Sigmoid colon (tissue), 4 donors: Measurements from ENCODE around the gene POLR3K.

ENCODE experiments used
- POLR2A ChIP-seq, 2 donors: fragments of 450-650 bp; IDR thresholded peaks; one replicate each; pipeline ENCODE4 v1.6.1; 2016; ENCODE audit warnings: antibody characterized with exemption in 2 of 2, mild to moderate bottlenecking in 2 of 2, moderate library complexity in 2 of 2
- POLR2AphosphoS5 ChIP-seq, 4 donors: sonication (generic); formaldehyde crosslinking; IDR thresholded peaks; one replicate each; pipeline ENCODE4 v1.6.1; 2017; ENCODE audit warnings: antibody characterized with exemption in 4 of 4
- TF ChIP-seq, protein P1 (sequence below), 4 experiments: fragments of 450-650 bp in 3 of 4; fragments of 200-600 bp in 1 of 4; IDR thresholded peaks; one replicate each; pipeline ENCODE4 v1.5.1; 2016 to 2019; ENCODE audit warnings: antibody characterized with exemption in 4 of 4, mild to moderate bottlenecking in 3 of 4, moderate library complexity in 2 of 4

- TF ChIP-seq, protein P1, sequence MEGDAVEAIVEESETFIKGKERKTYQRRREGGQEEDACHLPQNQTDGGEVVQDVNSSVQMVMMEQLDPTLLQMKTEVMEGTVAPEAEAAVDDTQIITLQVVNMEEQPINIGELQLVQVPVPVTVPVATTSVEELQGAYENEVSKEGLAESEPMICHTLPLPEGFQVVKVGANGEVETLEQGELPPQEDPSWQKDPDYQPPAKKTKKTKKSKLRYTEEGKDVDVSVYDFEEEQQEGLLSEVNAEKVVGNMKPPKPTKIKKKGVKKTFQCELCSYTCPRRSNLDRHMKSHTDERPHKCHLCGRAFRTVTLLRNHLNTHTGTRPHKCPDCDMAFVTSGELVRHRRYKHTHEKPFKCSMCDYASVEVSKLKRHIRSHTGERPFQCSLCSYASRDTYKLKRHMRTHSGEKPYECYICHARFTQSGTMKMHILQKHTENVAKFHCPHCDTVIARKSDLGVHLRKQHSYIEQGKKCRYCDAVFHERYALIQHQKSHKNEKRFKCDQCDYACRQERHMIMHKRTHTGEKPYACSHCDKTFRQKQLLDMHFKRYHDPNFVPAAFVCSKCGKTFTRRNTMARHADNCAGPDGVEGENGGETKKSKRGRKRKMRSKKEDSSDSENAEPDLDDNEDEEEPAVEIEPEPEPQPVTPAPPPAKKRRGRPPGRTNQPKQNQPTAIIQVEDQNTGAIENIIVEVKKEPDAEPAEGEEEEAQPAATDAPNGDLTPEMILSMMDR (IDR thresholded peaks at IDR 0.05), result no peak
- TF ChIP-seq POLR2A (IDR thresholded peaks at IDR 0.05) (no peak), POLR2AphosphoS5 (IDR thresholded peaks at IDR 0.05) (no peak)
Measured at GRCh38 chr16:91484-91883, 38.1 kb upstream of the POLR3K start.
